Vagina (tissue), 2 donors: ENCODE measurements around the gene ST8SIA4. TPM values are rescaled to one million over a fixed set of nuclear protein-coding genes. Genes with fewer than 3 reads are reported as not detected.

Experiments used
- DNase-seq, 2 donors: peaks; one replicate each; pipeline ENCODE4 v3.0.0-alpha.2; 2017; ENCODE audit errors: extremely low spot score in 2 of 2
- H3K27ac ChIP-seq: fragments of 200-600 bp; sonication (generic); one replicate; pipeline ENCODE4 v1.5.1; 2019
- H3K27me3 ChIP-seq: fragments of 200-600 bp; sonication (generic); one replicate; pipeline ENCODE4 v1.5.1; 2019
- H3K36me3 ChIP-seq, 2 donors: fragments of 200-600 bp; sonication (generic); one replicate each; pipeline ENCODE4 v1.5.1; 2017 to 2019
- H3K4me1 ChIP-seq: fragments of 200-600 bp; sonication (generic); one replicate; pipeline ENCODE4 v1.5.1; 2019
- H3K4me3 ChIP-seq, 2 donors: fragments of 200-600 bp; sonication (generic); 1 replicate in 1 of 2; 2 replicates in 1 of 2; pipeline ENCODE4 v1.5.1; 2016 to 2019
- H3K9me3 ChIP-seq: fragments of 200-600 bp; sonication (generic); one replicate; pipeline ENCODE4 v1.5.1; 2019
- POLR2A ChIP-seq, 2 donors: fragments of 450-650 bp; IDR thresholded peaks; one replicate each; pipeline ENCODE4 v1.6.1; 2017; ENCODE audit warnings: antibody characterized with exemption in 2 of 2, mild to moderate bottlenecking in 2 of 2, moderate library complexity in 2 of 2
- POLR2AphosphoS5 ChIP-seq, 2 donors: sonication (generic); formaldehyde crosslinking; IDR thresholded peaks; one replicate each; pipeline ENCODE4 v1.9.0; 2017; ENCODE audit warnings: antibody characterized with exemption in 2 of 2, mild to moderate bottlenecking in 2 of 2, low read depth in 1 of 2; ENCODE audit not compliant: insufficient read depth in 1 of 2
- intact Hi-C: fragments of 100-400 bp; cut with DNase I; formaldehyde crosslinking; loops from one replicate; pipeline ENCODE4 v1.15.1; 2023
- total RNA-seq: library from RNA; depleted of rRNA; stranded (reverse); fragments of >200 nt; gene quantifications from one replicate; pipeline ENCODE4 v1.2.3, GENCODE V29; 2016
- TF ChIP-seq, protein P1 (sequence below), 3 experiments: fragments of 450-650 bp in 2 of 3; fragments of 200-600 bp in 1 of 3; sonication (generic) in 1 of 3; IDR thresholded peaks; one replicate each; pipeline ENCODE4 v1.5.1; 2017 to 2019; ENCODE audit warnings: antibody characterized with exemption in 3 of 3, mild to moderate bottlenecking in 2 of 3, moderate library complexity in 2 of 3

ST8SIA4 gene
- total RNA-seq, 1 donor from 2014 or later = 4.2 TPM

DNA sequence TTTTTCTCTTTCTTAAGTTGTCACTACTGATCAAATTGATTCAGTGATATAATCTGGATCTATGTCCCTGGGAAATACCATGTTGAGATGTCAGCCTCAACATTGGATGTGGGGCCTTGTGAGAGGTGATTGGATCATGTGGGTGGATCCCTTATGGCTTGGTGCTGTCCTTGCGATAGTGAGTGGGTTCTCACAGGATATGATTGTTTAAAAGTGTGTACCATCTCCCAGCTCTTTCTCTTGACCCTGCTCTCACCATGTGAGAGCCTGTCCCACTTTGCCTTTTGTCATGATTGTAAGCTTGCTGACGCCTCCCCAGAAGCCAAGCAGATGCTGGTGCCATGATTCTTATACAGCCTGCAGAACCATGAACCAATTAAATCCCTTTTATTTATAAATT lies 68.6 kb downstream of the ST8SIA4 start:
- DNase-seq = no peak
- TF ChIP-seq POLR2AphosphoS5 (IDR thresholded peaks at IDR 0.05; ENCODE audit: insufficient read depth in 1 of 2, low read depth in 1 of 2) (no peak), POLR2A (IDR thresholded peaks at IDR 0.05) (no peak)
- TF ChIP-seq, protein P1, sequence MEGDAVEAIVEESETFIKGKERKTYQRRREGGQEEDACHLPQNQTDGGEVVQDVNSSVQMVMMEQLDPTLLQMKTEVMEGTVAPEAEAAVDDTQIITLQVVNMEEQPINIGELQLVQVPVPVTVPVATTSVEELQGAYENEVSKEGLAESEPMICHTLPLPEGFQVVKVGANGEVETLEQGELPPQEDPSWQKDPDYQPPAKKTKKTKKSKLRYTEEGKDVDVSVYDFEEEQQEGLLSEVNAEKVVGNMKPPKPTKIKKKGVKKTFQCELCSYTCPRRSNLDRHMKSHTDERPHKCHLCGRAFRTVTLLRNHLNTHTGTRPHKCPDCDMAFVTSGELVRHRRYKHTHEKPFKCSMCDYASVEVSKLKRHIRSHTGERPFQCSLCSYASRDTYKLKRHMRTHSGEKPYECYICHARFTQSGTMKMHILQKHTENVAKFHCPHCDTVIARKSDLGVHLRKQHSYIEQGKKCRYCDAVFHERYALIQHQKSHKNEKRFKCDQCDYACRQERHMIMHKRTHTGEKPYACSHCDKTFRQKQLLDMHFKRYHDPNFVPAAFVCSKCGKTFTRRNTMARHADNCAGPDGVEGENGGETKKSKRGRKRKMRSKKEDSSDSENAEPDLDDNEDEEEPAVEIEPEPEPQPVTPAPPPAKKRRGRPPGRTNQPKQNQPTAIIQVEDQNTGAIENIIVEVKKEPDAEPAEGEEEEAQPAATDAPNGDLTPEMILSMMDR (IDR thresholded peaks at IDR 0.05) = no peak
- Histone ChIP-seq H3K4me3 (no peak overlapping the region), H3K9me3 (no peaks in the 10 kb centered on the region), H3K4me1 (peaks cover 9% of the 10 kb centered on the region), H3K36me3 (no peaks in the 10 kb centered on the region), H3K27ac (no peak overlapping the region), H3K27me3 (no peaks in the 10 kb centered on the region)
- intact Hi-C loops = no loop called here

DNA sequence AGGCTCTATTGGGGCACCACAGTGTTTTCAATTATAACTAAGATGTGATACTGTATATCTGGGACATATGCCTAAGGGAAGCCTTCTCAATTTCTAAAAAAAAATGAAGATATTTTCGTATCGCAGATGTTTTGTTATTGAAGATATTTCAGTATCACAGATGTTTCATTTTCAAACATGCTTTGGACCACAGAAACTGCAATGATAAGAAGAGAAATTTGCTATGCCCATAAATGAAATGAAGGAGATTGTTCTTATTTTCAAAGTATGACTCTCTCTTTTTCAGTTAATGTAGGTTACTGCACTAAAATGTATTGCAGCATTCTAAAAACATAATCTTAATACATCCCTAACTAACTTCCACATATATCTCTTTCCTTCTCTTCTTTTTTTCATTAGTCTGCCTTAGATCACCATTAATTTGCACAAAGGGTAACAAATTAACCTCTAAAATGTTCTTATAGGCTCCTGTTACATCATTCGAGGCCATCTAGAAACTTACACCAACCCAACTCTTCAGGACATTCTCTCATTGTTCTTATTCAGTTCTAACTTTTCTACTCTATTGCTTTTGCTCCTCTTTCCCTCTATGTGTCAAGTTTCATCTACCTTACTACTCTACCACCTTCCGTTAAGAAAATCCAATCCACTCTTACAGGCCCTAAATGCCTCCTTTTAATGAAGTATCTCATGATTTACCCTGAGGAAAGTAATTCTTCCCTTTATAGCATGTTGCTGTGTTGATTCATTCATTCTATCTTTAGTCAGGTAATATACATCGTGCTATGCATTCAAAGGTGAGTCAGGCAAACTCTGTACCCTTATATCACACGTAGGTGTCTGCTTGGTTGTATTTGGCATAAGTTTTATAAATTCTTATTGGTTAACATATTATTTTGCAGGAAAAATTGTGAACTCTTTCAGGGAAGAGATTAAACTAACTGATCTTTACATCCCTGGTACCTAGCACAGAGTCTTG lies 70.5 kb downstream of the ST8SIA4 start:
- no peak for DNase-seq
- Histone ChIP-seq H3K27ac (no peak overlapping the region), H3K36me3 (no peaks in the 10 kb centered on the region), H3K9me3 (no peaks in the 10 kb centered on the region), H3K4me1 (peaks cover 19% of the 10 kb centered on the region), H3K27me3 (no peaks in the 10 kb centered on the region), H3K4me3 (no peak overlapping the region)
- intact Hi-C loops = no loop called here
- TF ChIP-seq POLR2AphosphoS5 (IDR thresholded peaks at IDR 0.05; ENCODE audit: insufficient read depth in 1 of 2, low read depth in 1 of 2) (no peak), POLR2A (IDR thresholded peaks at IDR 0.05) (no peak)
- TF ChIP-seq, protein P1 (IDR thresholded peaks at IDR 0.05) = no peak

DNA sequence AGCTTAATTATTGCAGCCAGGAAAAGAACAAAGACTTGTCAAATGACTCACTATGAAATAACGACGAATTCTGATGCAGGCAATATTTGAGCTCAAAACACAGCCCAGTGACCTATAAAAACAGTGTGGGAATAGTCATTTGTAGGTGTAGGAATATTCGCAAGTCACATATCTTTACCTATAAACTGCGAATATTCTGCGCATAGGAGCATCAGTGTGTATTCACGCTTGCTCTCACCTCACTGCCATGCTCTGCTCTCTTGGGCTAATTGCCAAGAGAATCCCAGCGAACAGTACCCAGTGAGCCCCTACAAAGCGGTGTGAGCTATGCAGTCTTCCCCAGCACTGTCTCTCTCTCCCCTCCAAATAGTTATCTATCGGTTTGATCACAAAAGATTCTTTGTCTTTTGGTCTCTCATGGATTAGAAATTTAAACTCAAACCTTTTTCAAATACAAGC lies 74.2 kb downstream of the ST8SIA4 start:
- Histone ChIP-seq H3K36me3 (no peaks in the 10 kb centered on the region), H3K27ac (no peak overlapping the region), H3K4me3 (no peak overlapping the region), H3K4me1 (peaks cover 25% of the 10 kb centered on the region), H3K27me3 (no peaks in the 10 kb centered on the region), H3K9me3 (no peaks in the 10 kb centered on the region)
- TF ChIP-seq POLR2A (IDR thresholded peaks at IDR 0.05) (no peak), POLR2AphosphoS5 (IDR thresholded peaks at IDR 0.05; ENCODE audit: insufficient read depth in 1 of 2, low read depth in 1 of 2) (no peak)
- TF ChIP-seq, protein P1 (IDR thresholded peaks at IDR 0.05) = no peak
- intact Hi-C loops = no loop called here
- no peak for DNase-seq

DNA sequence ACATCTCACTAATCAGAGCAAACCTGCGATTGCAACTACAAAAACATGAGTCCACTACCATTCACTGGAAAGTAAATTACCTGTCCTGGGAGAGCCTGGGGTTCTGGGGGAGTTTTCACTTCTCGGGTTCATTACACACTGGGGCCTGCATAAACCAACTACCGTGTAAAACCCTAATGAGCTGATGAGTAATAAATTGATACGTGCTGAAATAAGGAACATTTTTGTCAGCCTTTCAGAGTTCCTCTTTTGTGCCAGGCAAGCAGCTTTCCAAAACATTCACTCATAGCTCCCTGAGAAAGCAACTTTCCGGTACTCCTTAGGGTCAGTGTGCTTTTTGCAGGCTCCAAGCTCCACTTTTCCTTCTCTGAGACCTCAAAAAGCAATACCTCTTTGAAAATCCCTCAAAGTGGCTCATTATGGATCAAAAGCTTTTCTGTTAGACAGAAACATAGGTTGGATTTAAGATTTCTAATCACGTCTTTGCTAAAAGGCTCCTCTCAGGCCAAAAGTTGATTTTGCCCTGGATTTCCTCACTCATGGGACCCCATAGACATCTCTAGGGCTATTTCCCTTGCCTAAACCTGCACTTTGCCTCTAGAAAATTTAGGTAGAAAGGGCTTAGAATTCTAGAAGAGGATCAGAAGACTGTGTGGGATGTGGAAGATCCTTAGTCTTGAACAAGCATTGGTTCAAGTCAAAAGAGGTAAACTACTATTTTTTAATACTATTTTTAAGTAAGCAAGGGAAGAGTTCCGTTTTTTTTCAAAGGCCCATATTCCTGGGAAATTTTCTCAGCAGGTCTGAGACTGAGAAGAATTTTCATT lies 74.8 kb downstream of the ST8SIA4 start:
- DNase-seq = no peak
- H3K27ac ChIP-seq = no peak overlapping the region
- no peaks in the 10 kb centered on the region for H3K36me3 ChIP-seq
- no peaks in the 10 kb centered on the region for H3K27me3 ChIP-seq
- no peak overlapping the region for H3K4me3 ChIP-seq
- no peaks in the 10 kb centered on the region for H3K9me3 ChIP-seq
- peaks cover 25% of the 10 kb centered on the region for H3K4me1 ChIP-seq
- intact Hi-C loops = no loop called here
- TF ChIP-seq, protein P1 (IDR thresholded peaks at IDR 0.05) = no peak
- TF ChIP-seq POLR2A (IDR thresholded peaks at IDR 0.05) (no peak), POLR2AphosphoS5 (IDR thresholded peaks at IDR 0.05; ENCODE audit: insufficient read depth in 1 of 2, low read depth in 1 of 2) (no peak)
